B cell (primary cell): ENCODE data around the gene PSMG2.
"Not testable (repeated sequence)": the region's sequence is repeated elsewhere in the genome, so short reads cannot be mapped to it uniquely, and the experiment has no call there.

Experiments used
- EZH2 ChIP-seq: IDR thresholded peaks from 2 replicates; pipeline ENCODE4 v1.6.1; 2012; ENCODE audit warnings: borderline replicate concordance, low read depth, mild to moderate bottlenecking, moderate library complexity, low read length; ENCODE audit not compliant: insufficient read depth, poor library complexity, severe bottlenecking
- TF ChIP-seq, protein P1 (sequence below): fragments of 200-600 bp; IDR thresholded peaks from one replicate; pipeline ENCODE4 v1.8.0; 2022; ENCODE audit warnings: antibody characterized with exemption, mild to moderate bottlenecking

DNA sequence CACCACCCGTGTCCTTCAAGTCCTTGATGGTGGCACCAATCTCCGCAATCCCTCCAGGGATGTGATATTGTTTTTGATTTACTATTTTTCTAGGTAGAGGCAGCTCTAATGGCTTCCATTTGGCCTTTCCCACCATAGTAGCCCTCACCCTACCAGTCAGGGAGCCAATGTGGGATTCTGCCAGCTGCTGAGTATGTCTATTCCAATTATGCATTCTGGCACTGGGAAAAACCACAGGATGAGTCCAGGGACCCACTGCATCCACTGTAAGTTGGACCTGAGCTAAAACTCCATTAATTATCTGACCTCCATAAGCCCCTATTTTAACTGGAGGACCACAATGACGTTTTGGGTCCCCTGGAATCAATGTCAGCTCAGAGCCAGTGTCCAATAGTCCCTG lies 55.7 kb downstream of the PSMG2 start:
- not testable (repeated sequence) for TF ChIP-seq EZH2
- TF ChIP-seq, protein P1, sequence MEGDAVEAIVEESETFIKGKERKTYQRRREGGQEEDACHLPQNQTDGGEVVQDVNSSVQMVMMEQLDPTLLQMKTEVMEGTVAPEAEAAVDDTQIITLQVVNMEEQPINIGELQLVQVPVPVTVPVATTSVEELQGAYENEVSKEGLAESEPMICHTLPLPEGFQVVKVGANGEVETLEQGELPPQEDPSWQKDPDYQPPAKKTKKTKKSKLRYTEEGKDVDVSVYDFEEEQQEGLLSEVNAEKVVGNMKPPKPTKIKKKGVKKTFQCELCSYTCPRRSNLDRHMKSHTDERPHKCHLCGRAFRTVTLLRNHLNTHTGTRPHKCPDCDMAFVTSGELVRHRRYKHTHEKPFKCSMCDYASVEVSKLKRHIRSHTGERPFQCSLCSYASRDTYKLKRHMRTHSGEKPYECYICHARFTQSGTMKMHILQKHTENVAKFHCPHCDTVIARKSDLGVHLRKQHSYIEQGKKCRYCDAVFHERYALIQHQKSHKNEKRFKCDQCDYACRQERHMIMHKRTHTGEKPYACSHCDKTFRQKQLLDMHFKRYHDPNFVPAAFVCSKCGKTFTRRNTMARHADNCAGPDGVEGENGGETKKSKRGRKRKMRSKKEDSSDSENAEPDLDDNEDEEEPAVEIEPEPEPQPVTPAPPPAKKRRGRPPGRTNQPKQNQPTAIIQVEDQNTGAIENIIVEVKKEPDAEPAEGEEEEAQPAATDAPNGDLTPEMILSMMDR = not testable (repeated sequence)
